ENCODE data around the gene TCF20.

- TF ChIP-seq POLR2A (IDR thresholded peaks at IDR 0.05): no peak
- no peak for TF ChIP-seq CTCF (IDR thresholded peaks at IDR 0.05)
- no peak for TF ChIP-seq POLR2AphosphoS5 (IDR thresholded peaks at IDR 0.05)
Measured at GRCh38 chr22:42271191-42271813, 849 bp upstream of the TCF20 start.
